ENCODE results near the gene ENG. TPM values are rescaled to one million over a fixed set of nuclear protein-coding genes. Genes with fewer than 3 reads are reported as not detected.
A peak's percentile ranks its signal among the peaks of the same experiment; 100 is the strongest.

Gene ENG
- total RNA-seq, 1 donor from 2014 or later = not detected

- Mint-ChIP-seq H3K36me3 (peaks cover 41% of the 10 kb centered on the region), H3K4me3 (peak overlapping the region; percentile 35), H3K9me3 (peaks cover 20% of the 10 kb centered on the region), H3K4me1 (peaks cover 33% of the 10 kb centered on the region), H3K27me3 (ENCODE audit: insufficient read depth, low read depth) (peaks cover 6% of the 10 kb centered on the region), H3K27ac (no peak overlapping the region)
- peaks cover 25% of the 10 kb centered on the region for H3F3A ChIP-seq (ENCODE audit: low read depth)
- DNase-seq (ENCODE audit: low spot score) = no peak
- H3K4me2 ChIP-seq = no peak overlapping the region
- no peak overlapping the region for H3K9ac ChIP-seq
- peaks cover 21% of the 10 kb centered on the region for H3K36me3 ChIP-seq
- peaks cover 23% of the 10 kb centered on the region for H3K4me1 ChIP-seq
- H3K79me2 ChIP-seq (ENCODE audit: low read depth) = peaks cover 18% of the 10 kb centered on the region
- no peak overlapping the region for H2AFZ ChIP-seq (replicated peaks)
- H3K27me3 ChIP-seq = no peaks in the 10 kb centered on the region
- TF ChIP-seq EZH2 (IDR thresholded peaks at IDR 0.05) (no peak), CTCF (IDR thresholded peaks at IDR 0.05) (no peak), EZH2phosphoT487 (IDR thresholded peaks at IDR 0.05) (no peak)
- no peaks in the 10 kb centered on the region for H3K9me3 ChIP-seq (ENCODE audit: low read depth)
- no peak overlapping the region for H3K27ac ChIP-seq
- no peak overlapping the region for H3K4me3 ChIP-seq
- peaks cover 37% of the 10 kb centered on the region for H4K20me1 ChIP-seq (ENCODE audit: low read depth)
Measured at GRCh38 chr9:127895811-127896210, 41.4 kb upstream of the ENG start.

- H4K20me1 ChIP-seq (ENCODE audit: low read depth) = peaks cover 36% of the 10 kb centered on the region
- peaks cover 21% of the 10 kb centered on the region for H3K36me3 ChIP-seq
- peaks cover 10% of the 10 kb centered on the region for H3K79me2 ChIP-seq (ENCODE audit: low read depth)
- H3K4me3 Mint-ChIP-seq = no peak overlapping the region
- H3K27ac ChIP-seq = no peak overlapping the region
- peaks cover 46% of the 10 kb centered on the region for H3K36me3 Mint-ChIP-seq
- H3K27me3 ChIP-seq = no peaks in the 10 kb centered on the region
- H3K9me3 Mint-ChIP-seq = peaks cover 20% of the 10 kb centered on the region
- no peak overlapping the region for H3K4me3 ChIP-seq
- H3K27ac Mint-ChIP-seq = no peak overlapping the region
- H3K27me3 Mint-ChIP-seq (ENCODE audit: insufficient read depth, low read depth) = peaks cover 3% of the 10 kb centered on the region
- H3K4me1 ChIP-seq = peaks cover 19% of the 10 kb centered on the region
- no peak overlapping the region for H2AFZ ChIP-seq (replicated peaks)
- TF ChIP-seq EZH2 (IDR thresholded peaks at IDR 0.05) (no peak), EZH2phosphoT487 (IDR thresholded peaks at IDR 0.05) (no peak), CTCF (IDR thresholded peaks at IDR 0.05) (no peak)
- H3K9me3 ChIP-seq (ENCODE audit: low read depth) = no peaks in the 10 kb centered on the region
- no peak overlapping the region for H3K4me2 ChIP-seq
- H3K4me1 Mint-ChIP-seq = peaks cover 26% of the 10 kb centered on the region
- peaks cover 17% of the 10 kb centered on the region for H3F3A ChIP-seq (ENCODE audit: low read depth)
- H3K9ac ChIP-seq = no peak overlapping the region
- DNase-seq (ENCODE audit: low spot score) = no peak
Measured at GRCh38 chr9:127893392-127893791, 38.9 kb upstream of the ENG start.

- peaks cover 12% of the 10 kb centered on the region for H3F3A ChIP-seq (ENCODE audit: low read depth)
- Mint-ChIP-seq H3K27me3 (ENCODE audit: insufficient read depth, low read depth) (peaks cover 2% of the 10 kb centered on the region), H3K27ac (no peak overlapping the region), H3K9me3 (peaks cover 20% of the 10 kb centered on the region), H3K4me1 (peaks cover 24% of the 10 kb centered on the region), H3K36me3 (peaks cover 47% of the 10 kb centered on the region), H3K4me3 (no peak overlapping the region)
- no peak overlapping the region for H3K4me3 ChIP-seq
- H3K36me3 ChIP-seq = peaks cover 21% of the 10 kb centered on the region
- H3K9me3 ChIP-seq (ENCODE audit: low read depth) = no peaks in the 10 kb centered on the region
- peaks cover 14% of the 10 kb centered on the region for H3K4me1 ChIP-seq
- H3K4me2 ChIP-seq = no peak overlapping the region
- no peaks in the 10 kb centered on the region for H3K27me3 ChIP-seq
- peaks cover 31% of the 10 kb centered on the region for H4K20me1 ChIP-seq (ENCODE audit: low read depth)
- no peak overlapping the region for H3K27ac ChIP-seq
- peaks cover 9% of the 10 kb centered on the region for H3K79me2 ChIP-seq (ENCODE audit: low read depth)
- no peak for DNase-seq (ENCODE audit: low spot score)
- TF ChIP-seq CTCF (IDR thresholded peaks at IDR 0.05) = no peak
- H3K9ac ChIP-seq = no peak overlapping the region
- H2AFZ ChIP-seq (replicated peaks) = no peak overlapping the region
Measured at GRCh38 chr9:127892831-127893230, 38.4 kb upstream of the ENG start.

Data from neural progenitor cell (in vitro differentiated cells).